Glutamatergic neuron (in vitro differentiated cells): ENCODE results near the gene SHD. TPM values are rescaled to one million over a fixed set of nuclear protein-coding genes. Genes with fewer than 3 reads are reported as not detected.
"Not testable (repeated sequence)": the region's sequence is repeated elsewhere in the genome, so short reads cannot be mapped to it uniquely, and the experiment has no call there.

ENCODE experiments used
- DNase-seq: peaks from one replicate; pipeline ENCODE4 v3.0.0; 2022
- H3K27ac Mint-ChIP-seq: one replicate; pipeline ENCODE4 v1.8.0; 2020; ENCODE audit warnings: mild to moderate bottlenecking, mixed read lengths, inconsistent platforms; ENCODE audit not compliant: unreplicated experiment
- H3K27me3 Mint-ChIP-seq: one replicate; pipeline ENCODE4 v1.8.0; 2020; ENCODE audit warnings: mild to moderate bottlenecking, moderate library complexity, mixed read lengths, inconsistent platforms; ENCODE audit not compliant: unreplicated experiment
- H3K36me3 Mint-ChIP-seq: one replicate; pipeline ENCODE4 v1.8.0; 2020; ENCODE audit warnings: mild to moderate bottlenecking, mixed read lengths, inconsistent platforms; ENCODE audit not compliant: unreplicated experiment
- H3K4me1 Mint-ChIP-seq: one replicate; pipeline ENCODE4 v1.8.0; 2020; ENCODE audit warnings: mild to moderate bottlenecking, low read depth, mixed read lengths, inconsistent platforms; ENCODE audit not compliant: unreplicated experiment
- H3K4me3 Mint-ChIP-seq: one replicate; pipeline ENCODE4 v1.8.0; 2020; ENCODE audit warnings: mild to moderate bottlenecking, mixed read lengths, inconsistent platforms; ENCODE audit not compliant: unreplicated experiment
- H3K9me3 Mint-ChIP-seq: one replicate; pipeline ENCODE4 v1.8.0; 2020; ENCODE audit warnings: mild to moderate bottlenecking, moderate library complexity, mixed read lengths, inconsistent platforms; ENCODE audit not compliant: unreplicated experiment
- CTCF ChIP-seq: fragments of 200-600 bp; sonication (generic); IDR thresholded peaks from one replicate; pipeline ENCODE4 v1.5.0; 2021; ENCODE audit not compliant: partially characterized antibody, unreplicated experiment
- total RNA-seq: library from RNA; stranded (reverse); fragmentation: NEBNext Ultra II Directional; extraction: Animal tissue kit (Norgen Biotek cat#: 25700); gene quantifications from one replicate; pipeline ENCODE4 v1.2.1, GENCODE V29; 2021; ENCODE audit not compliant: unreplicated experiment

The SHD gene
- total RNA-seq, 1 donor from 2014 or later: 254 TPM

GRCh38 chr19:4328243-4328990 lies 49.4 kb downstream of the SHD start:
- TF ChIP-seq CTCF: no peak

DNA sequence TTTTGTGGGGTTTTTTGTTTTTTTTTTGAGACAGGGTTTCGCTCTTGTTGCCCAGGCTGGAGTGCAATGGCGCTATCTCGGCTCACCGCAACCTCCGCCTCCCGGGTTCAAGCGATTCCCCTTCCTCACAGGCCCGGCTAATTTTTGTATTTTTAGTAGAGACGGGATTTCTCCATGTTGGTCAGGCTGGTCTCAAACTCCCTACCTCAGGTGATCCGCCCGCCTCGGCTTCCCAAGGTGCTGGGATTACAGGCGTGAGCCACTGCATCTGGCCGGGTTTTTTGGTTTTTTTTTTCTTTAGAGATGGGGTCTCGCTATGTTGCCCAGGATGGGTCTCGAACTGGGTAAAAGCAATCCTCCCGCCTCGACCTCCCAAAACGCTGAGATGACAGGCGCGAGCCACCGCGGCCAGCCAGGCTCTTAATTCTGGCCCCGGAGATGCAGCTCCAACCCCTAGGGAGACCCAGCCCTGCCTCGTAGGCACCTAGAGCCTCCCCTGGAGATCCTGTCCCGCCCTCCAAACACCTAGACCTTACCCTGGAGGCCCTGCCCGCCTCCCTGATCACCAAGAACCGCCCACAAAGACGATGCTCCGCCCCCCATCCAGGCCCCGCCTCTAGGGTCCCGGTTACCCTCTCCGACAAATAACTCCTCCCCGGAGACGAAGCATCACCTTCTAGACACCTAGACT lies 50.1 kb downstream of the SHD start:
- DNase-seq, H3K36me3 Mint-ChIP-seq, H3K4me1 Mint-ChIP-seq, H3K9me3 Mint-ChIP-seq: not testable (repeated sequence)
- H3K4me3 Mint-ChIP-seq: peak overlapping the region; percentile 72
- H3K27me3 Mint-ChIP-seq: peaks cover 22% of the 10 kb centered on the region
- peak overlapping the region; percentile 28 for H3K27ac Mint-ChIP-seq

More at GRCh38 chr19:4328243-4328990, 49.4 kb downstream of the SHD start:
- H3K27ac Mint-ChIP-seq: peak overlapping the region; percentile 28
- peaks cover 3% of the 10 kb centered on the region for H3K4me1 Mint-ChIP-seq
- DNase-seq: peak; percentile 99
- H3K27me3 Mint-ChIP-seq: peaks cover 22% of the 10 kb centered on the region
- peaks cover 8% of the 10 kb centered on the region for H3K9me3 Mint-ChIP-seq
- no peaks in the 10 kb centered on the region for H3K36me3 Mint-ChIP-seq
- H3K4me3 Mint-ChIP-seq: peak overlapping the region; percentile 81

GRCh38 chr19:4329858-4330257 lies 50.8 kb downstream of the SHD start:
- Mint-ChIP-seq H3K9me3 (peaks cover 9% of the 10 kb centered on the region), H3K36me3 (no peaks in the 10 kb centered on the region), H3K4me3 (no peak overlapping the region), H3K27ac (no peak overlapping the region), H3K4me1 (peaks cover 3% of the 10 kb centered on the region), H3K27me3 (peaks cover 22% of the 10 kb centered on the region)
- no peak for DNase-seq
- TF ChIP-seq CTCF: no peak

GRCh38 chr19:4334929-4335570 lies 56.0 kb downstream of the SHD start:
- Mint-ChIP-seq H3K9me3 (peaks cover 7% of the 10 kb centered on the region), H3K4me1 (peaks cover 6% of the 10 kb centered on the region), H3K27ac (peak overlapping the region; percentile 29), H3K27me3 (peaks cover 6% of the 10 kb centered on the region), H3K36me3 (no peaks in the 10 kb centered on the region), H3K4me3 (no peak overlapping the region)
- no peak for DNase-seq
- TF ChIP-seq CTCF: no peak

DNA sequence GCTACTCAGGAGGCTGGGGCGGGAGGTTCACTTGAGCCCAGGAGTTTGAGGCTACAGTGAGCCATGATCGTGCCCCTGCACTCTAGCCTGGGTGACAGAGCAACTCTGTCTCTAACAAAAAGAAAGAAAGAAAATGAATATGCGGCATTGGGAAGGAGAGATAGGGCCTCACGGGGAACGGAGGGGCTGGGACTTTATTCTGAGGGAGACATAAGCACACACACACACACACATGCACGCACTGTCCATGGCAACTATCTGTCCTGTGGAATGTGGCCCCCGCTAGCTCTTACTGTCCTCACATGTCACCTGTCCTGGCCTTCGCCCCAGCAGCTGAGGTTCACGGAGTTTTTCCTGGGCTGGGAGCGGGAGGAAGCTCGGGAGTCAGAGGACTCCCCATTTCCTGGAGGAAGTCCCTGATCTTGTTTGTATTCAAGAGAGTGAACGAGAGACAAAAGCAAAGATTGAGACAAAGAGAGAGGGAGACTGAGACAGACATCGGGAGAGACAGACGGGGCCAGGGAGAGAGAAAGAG lies 58.9 kb downstream of the SHD start:
- Mint-ChIP-seq H3K9me3 (peaks cover 13% of the 10 kb centered on the region), H3K36me3 (no peaks in the 10 kb centered on the region), H3K27ac (peak overlapping the region; percentile 94), H3K4me1 (peaks cover 9% of the 10 kb centered on the region), H3K4me3 (peak overlapping the region; percentile 85), H3K27me3 (peaks cover 11% of the 10 kb centered on the region)
- no peak for TF ChIP-seq CTCF
- no peak for DNase-seq
